Gastrocnemius medialis (tissue), 4 donors: ENCODE results near the gene COLEC12. TPM values are rescaled to one million over a fixed set of nuclear protein-coding genes. Genes with fewer than 3 reads are reported as not detected.

ENCODE experiments used
- ATAC-seq, 2 donors: fragments of 150-250 bp; one replicate each; pipeline ENCODE4 v1.9.1; 2016
- DNase-seq, 2 donors: peaks; one replicate each; pipeline ENCODE4 v3.0.0-alpha.2; 2019
- H3K27ac ChIP-seq, 4 donors: fragments of 200-600 bp; sonication (generic); 1 replicate in 1 of 4; 2 replicates in 3 of 4; pipeline ENCODE4 v1.5.1; 2016 to 2018; ENCODE audit warnings: mild to moderate bottlenecking in 2 of 4, moderate library complexity in 1 of 4
- H3K27me3 ChIP-seq, 3 donors: fragments of 200-600 bp; sonication (generic) in 2 of 3; 1 replicate in 1 of 3; 2 replicates in 2 of 3; pipeline versions ENCODE4 v1.5.1 to v1.6.0; 2016 to 2019; ENCODE audit warnings: mild to moderate bottlenecking in 1 of 3, moderate library complexity in 1 of 3
- H3K36me3 ChIP-seq, 2 donors: fragments of 200-600 bp; sonication (generic) in 1 of 2; one replicate each; pipeline ENCODE4 v1.5.1; 2017 to 2018
- H3K4me1 ChIP-seq, 2 donors: fragments of 200-600 bp; sonication (generic) in 1 of 2; one replicate each; pipeline ENCODE4 v1.5.1; 2016 to 2017; ENCODE audit warnings: mild to moderate bottlenecking in 2 of 2
- H3K4me3 ChIP-seq, 4 donors: fragments of 200-600 bp; sonication (generic) in 3 of 4; 1 replicate in 1 of 4; 2 replicates in 3 of 4; pipeline ENCODE4 v1.5.1; 2016 to 2019; ENCODE audit warnings: mild to moderate bottlenecking in 2 of 4
- H3K9me3 ChIP-seq, 3 donors: fragments of 200-600 bp; sonication (generic) in 2 of 3; 1 replicate in 1 of 3; 2 replicates in 2 of 3; pipeline ENCODE4 v1.5.1; 2016 to 2019
- CTCF ChIP-seq, 5 experiments: fragments of 450-650 bp in 3 of 5; fragments of 200-600 bp in 2 of 5; sonication (generic) in 2 of 5; IDR thresholded peaks in 4 of 5; conservative IDR thresholded peaks in 1 of 5; 1 replicate in 4 of 5; 2 replicates in 1 of 5; pipeline ENCODE4 v1.5.1; 2016 to 2019; ENCODE audit warnings: antibody characterized with exemption in 5 of 5, mild to moderate bottlenecking in 3 of 5, moderate library complexity in 3 of 5
- POLR2A ChIP-seq, 2 donors: fragments of 450-650 bp; IDR thresholded peaks; one replicate each; pipeline ENCODE4 v1.6.1; 2017; ENCODE audit warnings: antibody characterized with exemption in 2 of 2, mild to moderate bottlenecking in 2 of 2, moderate library complexity in 2 of 2
- in situ Hi-C, 4 donors: fragments of 200-750 bp; cut with MboI; loops; one replicate each; pipeline versions ENCODE4 v1.15.0 to v1.8.0; 2017; ENCODE audit warnings: low sequenced_read_pairs in 4 of 4
- intact Hi-C: fragments of 100-400 bp; cut with DNase I; formaldehyde crosslinking; loops from one replicate; pipeline ENCODE4 v1.15.1; 2023; ENCODE audit warnings: low total_unique reads
- total RNA-seq, 4 donors: library from RNA; depleted of rRNA; stranded (reverse); fragments of >200 nt; gene quantifications; one replicate each; pipeline versions ENCODE4 v1.1.0 to v1.2.3, GENCODE V29; 2016

The COLEC12 gene
- total RNA-seq, 4 donors from 2014 or later, result 0.97 to 6.1 (median 5.1) TPM

- Histone ChIP-seq H3K27me3 (no peaks in the 10 kb centered on the region), H3K9me3 (no peaks in the 10 kb centered on the region), H3K4me1 (no peaks in the 10 kb centered on the region), H3K4me3 (no peak overlapping the region), H3K36me3 (no peaks in the 10 kb centered on the region), H3K27ac (no peak overlapping the region)
- no peak for TF ChIP-seq POLR2A (IDR thresholded peaks at IDR 0.05)
- TF ChIP-seq CTCF (IDR thresholded peaks at IDR 0.05 in 4 of 5, conservative IDR thresholded peaks at IDR 0.05 in 1 of 5), result no peak
- DNase-seq (no peak), ATAC-seq (no peak)
- intact Hi-C loops, result no loop called here
- in situ Hi-C loops, result no loop called here
These were observed 109.6 kb downstream of the COLEC12 start for GRCh38 chr18:390741-391478.

GRCh38 chr18:389658-390357, 110.7 kb downstream of the COLEC12 start:
- no peaks in the 10 kb centered on the region for H3K27me3 ChIP-seq
- TF ChIP-seq POLR2A (IDR thresholded peaks at IDR 0.05) (no peak), CTCF (IDR thresholded peaks at IDR 0.05 in 4 of 5, conservative IDR thresholded peaks at IDR 0.05 in 1 of 5) (no peak)
- H3K27ac ChIP-seq, result no peak overlapping the region
- intact Hi-C loops (no loop called here), in situ Hi-C loops (no loop called here)
- ATAC-seq (no peak), DNase-seq (no peak)
- H3K4me1 ChIP-seq, result no peaks in the 10 kb centered on the region
- no peaks in the 10 kb centered on the region for H3K9me3 ChIP-seq
- no peak overlapping the region for H3K4me3 ChIP-seq
- no peaks in the 10 kb centered on the region for H3K36me3 ChIP-seq

GRCh38 chr18:388200-388599, 112.3 kb downstream of the COLEC12 start:
- Histone ChIP-seq H3K4me1 (no peaks in the 10 kb centered on the region), H3K27ac (no peak overlapping the region), H3K36me3 (no peaks in the 10 kb centered on the region), H3K27me3 (no peaks in the 10 kb centered on the region), H3K9me3 (no peaks in the 10 kb centered on the region), H3K4me3 (no peak overlapping the region)
- TF ChIP-seq CTCF (IDR thresholded peaks at IDR 0.05 in 4 of 5, conservative IDR thresholded peaks at IDR 0.05 in 1 of 5), result no peak
- no peak for TF ChIP-seq POLR2A (IDR thresholded peaks at IDR 0.05)
- no peak for DNase-seq
- no peak for ATAC-seq
- in situ Hi-C loops, result no loop called here
- intact Hi-C loops, result no loop called here

- no peaks in the 10 kb centered on the region for H3K9me3 ChIP-seq
- H3K27me3 ChIP-seq, result no peaks in the 10 kb centered on the region
- no peaks in the 10 kb centered on the region for H3K4me1 ChIP-seq
- TF ChIP-seq CTCF (IDR thresholded peaks at IDR 0.05 in 4 of 5, conservative IDR thresholded peaks at IDR 0.05 in 1 of 5) (no peak), POLR2A (IDR thresholded peaks at IDR 0.05) (no peak)
- no peak overlapping the region for H3K27ac ChIP-seq
- in situ Hi-C loops, result no loop called here
- intact Hi-C loops, result no loop called here
- no peak for ATAC-seq
- DNase-seq, result no peak
- no peaks in the 10 kb centered on the region for H3K36me3 ChIP-seq
- no peak overlapping the region for H3K4me3 ChIP-seq
These were observed 113.5 kb downstream of the COLEC12 start for GRCh38 chr18:386994-387393.
